NCI-H345 treated with DMSO at 0.1 percent for 48 hours (cell line): ENCODE results near the gene TSEN54.

Experiments
- DNase-seq: peaks from one replicate; lab custom pipeline; 2025; ENCODE audit not compliant: unreplicated experiment; lab: John Stamatoyannopoulos, UW

Gene TSEN54

DNA sequence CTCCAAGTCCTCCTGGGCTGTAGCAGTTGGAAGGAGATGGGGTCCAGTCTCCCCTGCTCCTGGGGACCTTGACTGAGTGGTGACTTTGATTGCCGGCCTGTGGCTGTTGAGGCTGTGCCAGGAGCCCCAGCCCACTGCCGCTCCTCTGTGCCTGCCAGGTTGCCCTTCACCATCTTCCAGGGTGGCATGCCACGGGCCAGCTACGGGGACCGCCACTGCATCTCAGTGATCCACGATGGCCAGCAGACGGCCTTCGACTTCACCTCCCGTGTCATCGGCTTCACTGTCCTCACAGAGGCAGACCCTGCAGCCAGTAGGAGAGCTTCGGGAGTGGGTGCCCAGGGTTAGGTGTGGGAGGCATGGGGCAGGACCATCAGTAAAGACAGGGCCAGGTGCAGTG, 47.9 kb downstream of the TSEN54 start:
- no peak for DNase-seq

DNA sequence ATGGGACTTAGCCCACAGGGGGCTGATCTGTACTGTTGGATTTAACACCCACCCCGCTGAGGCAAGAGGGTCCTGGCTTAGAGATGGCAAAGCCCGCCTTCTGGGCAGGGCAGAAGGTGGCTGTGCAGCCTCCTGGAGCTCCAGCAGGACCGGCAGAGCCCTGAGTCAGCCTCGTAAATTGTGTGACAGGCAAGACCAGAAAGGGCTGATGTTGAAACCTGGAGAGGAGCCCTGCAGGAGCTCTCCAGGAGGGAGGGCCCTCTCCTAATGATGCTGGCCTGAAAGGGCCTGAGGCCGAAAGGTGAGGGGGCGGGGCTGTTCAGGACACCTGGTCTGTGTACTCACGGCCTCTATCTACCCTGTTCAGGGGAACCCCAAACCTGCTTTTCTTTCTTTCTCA, 48.7 kb downstream of the TSEN54 start:
- DNase-seq, result no peak

GRCh38 chr17:75565618-75566017, 49.3 kb downstream of the TSEN54 start:
- DNase-seq, result no peak

GRCh38 chr17:75566416-75566815, 50.1 kb downstream of the TSEN54 start:
- no peak for DNase-seq

- no peak for DNase-seq
These were observed 50.5 kb downstream of the TSEN54 start for GRCh38 chr17:75566834-75567233.

GRCh38 chr17:75568412-75569255, 52.3 kb downstream of the TSEN54 start:
- no peak for DNase-seq

DNA sequence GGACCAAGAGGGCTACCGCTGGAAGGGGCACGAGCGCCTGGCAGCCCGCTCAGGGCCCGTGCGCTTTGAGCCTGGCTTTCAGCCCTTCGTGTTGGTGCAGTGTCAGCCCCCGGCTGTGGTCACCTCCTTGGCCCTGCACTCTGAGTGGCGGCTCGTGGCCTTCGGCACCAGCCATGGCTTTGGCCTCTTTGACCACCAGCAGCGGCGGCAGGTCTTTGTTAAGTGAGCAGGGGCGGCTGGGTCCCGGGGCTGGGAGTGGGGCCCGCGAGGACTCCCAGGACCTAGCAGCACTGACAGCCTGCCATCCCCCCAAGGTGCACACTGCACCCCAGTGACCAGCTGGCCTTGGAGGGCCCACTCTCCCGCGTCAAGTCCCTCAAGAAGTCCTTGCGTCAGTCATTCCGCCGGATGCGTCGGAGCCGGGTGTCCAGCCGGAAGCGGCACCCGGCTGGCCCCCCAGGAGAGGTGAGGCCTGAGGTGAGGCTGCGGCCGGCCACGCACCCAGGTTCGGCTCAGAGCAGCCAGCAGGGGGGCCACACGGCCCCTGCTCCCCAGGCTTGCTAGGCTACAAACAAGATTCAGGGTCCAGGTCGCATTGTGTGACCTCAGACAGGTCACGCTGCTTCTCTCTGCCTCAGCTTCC, 53.8 kb downstream of the TSEN54 start:
- no peak for DNase-seq

GRCh38 chr17:75570772-75571171, 54.4 kb downstream of the TSEN54 start:
- no peak for DNase-seq

- no peak for DNase-seq
These were observed 55.0 kb downstream of the TSEN54 start for GRCh38 chr17:75571197-75571884.

- DNase-seq, result no peak
These were observed 55.5 kb downstream of the TSEN54 start for GRCh38 chr17:75571885-75572215.

- DNase-seq, result no peak
These were observed 56.6 kb downstream of the TSEN54 start for GRCh38 chr17:75572713-75573539.

- DNase-seq, result no peak
These were observed 57.2 kb downstream of the TSEN54 start for GRCh38 chr17:75573540-75573957.

GRCh38 chr17:75573994-75574393, 57.7 kb downstream of the TSEN54 start:
- DNase-seq, result no peak
